Stimulated activated CD8-positive, alpha-beta memory T cell treated with anti-CD3 and anti-CD28 coated beads, Interleukin-12 subunit alpha, Interleukin-12 subunit beta, amount 100 ng/mL, for 4 hours (primary cell): ENCODE results near the gene MBP.

Source experiments
- DNase-seq: peaks from one replicate; pipeline ENCODE4 v3.0.0-alpha.2; 2020; ENCODE audit warnings: low read depth

MBP gene

GRCh38 chr18:77151033-77151771 lies 18.6 kb upstream of the MBP start:
- DNase-seq: no peak

GRCh38 chr18:77150588-77150987 lies 18.0 kb upstream of the MBP start:
- no peak for DNase-seq

DNA sequence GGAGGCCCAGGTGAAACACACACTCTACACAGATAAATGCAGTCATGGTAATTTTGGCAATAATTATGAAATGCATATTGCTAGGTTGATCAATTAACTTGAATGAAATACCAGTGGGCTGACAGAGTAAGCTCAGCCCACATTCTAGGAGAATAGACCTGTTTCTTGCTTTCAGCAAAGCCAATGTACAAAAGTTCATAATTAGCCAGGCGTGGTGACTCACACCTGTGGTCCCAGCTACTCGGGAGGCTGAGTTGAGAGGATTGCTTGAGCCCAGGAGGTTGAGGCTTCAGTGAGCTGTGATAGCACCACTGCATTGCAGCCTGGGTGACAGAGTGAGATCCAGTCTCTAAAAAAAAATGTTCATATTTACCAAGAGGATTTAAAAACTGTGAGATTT lies 15.7 kb upstream of the MBP start:
- no peak for DNase-seq

DNA sequence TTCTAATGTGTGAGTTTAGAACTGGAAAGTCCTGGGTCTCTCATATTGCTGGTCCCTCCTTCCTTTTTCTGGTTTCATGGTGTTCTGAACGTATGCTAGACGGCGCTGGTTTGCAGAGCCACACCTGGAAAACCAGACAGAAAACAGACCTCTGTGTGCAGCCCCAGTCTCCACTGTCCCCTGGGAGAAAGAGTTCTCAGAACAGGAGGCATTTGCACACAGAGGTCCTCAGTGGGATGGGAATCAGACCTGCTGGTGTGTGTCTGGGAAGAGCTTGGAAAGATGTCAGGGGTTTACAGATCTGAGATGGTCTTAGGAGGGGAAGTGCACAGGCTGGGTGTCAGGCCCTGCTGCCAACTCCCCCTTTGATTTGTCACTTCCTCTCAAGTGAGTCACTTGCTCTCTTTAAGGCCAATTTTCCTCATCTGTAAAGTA lies 14.9 kb upstream of the MBP start:
- no peak for DNase-seq

- DNase-seq: no peak
These were observed 13.9 kb upstream of the MBP start for GRCh38 chr18:77146249-77147080.

DNA sequence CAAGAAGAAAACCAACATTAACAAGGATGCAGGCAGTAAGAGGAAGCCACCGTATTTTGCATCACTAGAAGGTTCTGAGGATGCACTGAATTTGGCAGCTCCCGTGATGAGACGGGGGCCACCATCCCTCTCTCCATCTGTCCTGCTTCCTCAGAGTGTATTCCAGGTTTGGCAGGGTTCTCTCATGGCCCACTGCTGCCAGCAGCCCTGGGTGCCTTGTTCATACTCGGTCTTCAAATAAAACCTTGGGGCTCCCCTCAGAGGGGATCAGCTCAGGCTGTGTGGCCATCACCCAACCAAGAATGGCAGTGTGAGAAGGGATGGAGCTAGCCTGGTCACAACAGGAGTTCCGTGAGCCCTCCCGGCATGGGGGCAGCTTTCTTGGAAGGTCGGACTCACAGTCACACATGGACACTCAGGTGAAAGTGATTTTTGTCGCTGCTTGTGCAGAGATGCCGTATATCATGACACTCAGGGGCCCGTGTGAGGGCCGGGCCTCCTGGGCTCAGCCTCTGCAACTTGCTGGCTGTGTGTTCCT lies 12.8 kb upstream of the MBP start:
- no peak for DNase-seq

DNA sequence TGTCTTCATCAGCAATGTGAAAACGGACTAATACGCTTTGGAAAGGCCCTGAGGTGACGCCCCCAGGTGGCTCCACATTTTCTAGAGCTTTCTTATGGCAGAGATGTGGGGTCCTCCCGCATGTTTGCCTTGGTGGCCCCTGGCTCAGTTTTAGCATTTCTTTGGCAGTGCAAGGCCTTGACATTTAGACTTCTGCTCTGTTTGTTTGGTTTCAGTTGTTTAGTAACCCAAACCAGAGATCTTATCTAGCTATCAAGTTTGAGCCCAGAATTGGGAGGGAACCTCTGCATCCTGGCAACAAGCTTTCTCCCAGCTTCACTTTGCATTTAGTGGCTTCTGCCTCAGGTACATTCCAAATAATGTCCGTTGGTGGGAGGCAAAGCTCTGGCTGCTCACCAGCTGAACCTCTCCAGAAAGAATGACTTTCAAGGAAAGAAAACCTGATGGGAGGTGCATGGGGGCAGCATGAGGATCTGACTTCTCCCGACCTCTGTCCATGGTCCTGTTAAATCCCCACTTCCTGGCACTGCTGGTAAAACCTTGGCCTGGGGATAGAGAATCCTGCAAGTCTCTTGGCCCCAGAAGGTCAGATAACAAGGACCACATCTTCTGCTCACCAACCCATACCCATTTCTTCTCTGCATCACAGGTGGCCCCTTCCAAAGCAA lies 12.0 kb upstream of the MBP start:
- DNase-seq: no peak

- DNase-seq: no peak
These were observed 11.5 kb upstream of the MBP start for GRCh38 chr18:77144046-77144445.

DNA sequence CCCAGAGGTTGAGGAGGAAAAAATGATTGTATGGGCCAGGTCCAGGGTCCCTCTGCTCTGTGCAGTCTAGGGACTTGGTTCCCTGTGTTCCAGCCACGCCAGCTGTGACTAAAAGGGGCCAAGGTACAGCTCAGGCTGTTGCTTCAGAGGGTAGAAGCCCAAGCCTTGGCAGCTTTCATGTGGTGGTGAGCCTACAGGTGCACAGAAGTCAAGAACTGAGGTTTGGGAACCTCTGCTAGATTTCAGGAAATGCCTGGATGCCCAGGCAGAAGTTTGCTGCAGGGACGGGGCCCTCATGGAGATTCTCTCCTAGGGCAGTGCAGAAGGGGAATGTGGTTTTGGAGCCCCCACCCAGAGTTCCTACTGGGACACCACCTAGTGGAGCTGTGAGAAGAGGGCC lies 10.6 kb upstream of the MBP start:
- DNase-seq: no peak

DNA sequence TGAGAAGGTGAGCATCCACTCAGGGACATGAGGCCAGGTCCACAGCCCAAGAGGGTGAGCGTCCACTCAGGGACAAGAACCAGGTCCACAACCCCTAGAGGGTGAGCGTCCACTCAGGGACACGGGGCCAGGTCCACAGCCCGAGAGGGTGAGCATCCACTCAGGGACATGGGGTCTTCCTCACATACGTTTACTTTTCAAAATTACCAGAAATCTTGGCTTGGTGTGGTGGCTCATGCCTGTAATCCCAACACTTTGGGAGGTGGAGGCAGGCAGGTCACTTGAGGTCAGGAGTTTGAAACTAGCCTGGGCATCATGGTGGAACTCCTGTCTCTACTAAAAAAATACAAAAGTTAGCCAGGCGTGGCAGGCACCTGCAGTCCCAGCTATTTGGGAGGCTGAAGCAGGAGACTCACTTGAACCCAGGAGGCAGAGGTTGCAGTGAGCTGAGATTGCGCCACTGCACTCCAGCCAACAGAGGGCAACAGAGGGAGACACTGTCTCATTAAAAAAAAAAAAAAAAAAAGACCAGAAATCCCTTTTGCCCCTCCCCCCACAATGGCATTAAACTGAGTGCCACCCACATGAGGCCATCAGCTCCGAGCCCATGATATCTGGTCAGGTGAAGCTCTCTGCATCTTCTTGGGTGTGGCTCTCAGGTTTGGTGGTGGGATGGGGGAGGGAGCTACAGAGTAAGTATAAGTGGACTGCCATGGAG lies 9.0 kb upstream of the MBP start:
- no peak for DNase-seq

GRCh38 chr18:77140439-77141109 lies 8.0 kb upstream of the MBP start:
- no peak for DNase-seq

DNA sequence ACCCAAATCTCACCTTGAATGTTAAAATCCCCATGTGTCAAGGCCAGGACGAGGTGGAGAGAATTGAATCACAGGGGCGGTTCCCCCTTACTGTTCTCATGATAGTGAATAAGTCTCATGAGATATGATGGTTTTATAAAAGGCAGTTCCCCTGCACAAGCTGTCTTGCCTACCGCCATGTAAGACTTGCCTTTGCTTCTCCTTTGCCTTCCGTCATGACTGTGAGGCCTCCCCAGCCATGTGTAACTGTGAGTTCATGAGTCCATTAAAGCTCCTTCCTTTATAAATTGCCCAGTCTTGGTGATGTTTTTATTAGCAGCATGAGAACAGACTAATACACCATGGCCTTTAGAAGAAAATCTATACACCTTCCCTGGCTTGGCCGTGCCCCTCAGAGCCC lies 7.4 kb upstream of the MBP start:
- DNase-seq: no peak

- DNase-seq: no peak
These were observed 7.0 kb upstream of the MBP start for GRCh38 chr18:77139619-77140018.

- no peak for DNase-seq
These were observed 5.7 kb upstream of the MBP start for GRCh38 chr18:77138270-77138669.

- DNase-seq: no peak
These were observed 5.3 kb upstream of the MBP start for GRCh38 chr18:77137851-77138250.

- no peak for DNase-seq
These were observed 4.5 kb upstream of the MBP start for GRCh38 chr18:77136871-77137665.

- DNase-seq: no peak
These were observed 3.6 kb upstream of the MBP start for GRCh38 chr18:77136076-77136718.

GRCh38 chr18:77135339-77136075 lies 2.9 kb upstream of the MBP start:
- no peak for DNase-seq

- DNase-seq: no peak
These were observed 2.0 kb upstream of the MBP start for GRCh38 chr18:77134611-77135010.
